Karpas-422 (cell line): ENCODE measurements around the gene PPP1R1A. TPM values are rescaled to one million over a fixed set of nuclear protein-coding genes. Genes with fewer than 3 reads are reported as not detected.

Source experiments
- DNase-seq: peaks from one replicate; pipeline ENCODE4 v3.0.0-alpha.2; 2015
- H2AFZ ChIP-seq: fragments of 200-600 bp; sonication (generic); 2 replicates; pipeline ENCODE4 v1.6.1; 2014; ENCODE audit warnings: antibody characterized with exemption, low read length, mixed read lengths
- H3K27ac ChIP-seq: fragments of 200-600 bp; sonication (generic); 2 replicates; pipeline ENCODE4 v1.5.1; 2014; ENCODE audit warnings: mild to moderate bottlenecking, low read length, moderate library complexity
- H3K27me3 ChIP-seq: fragments of 200-600 bp; sonication (generic); 2 replicates; pipeline ENCODE4 v1.6.1; 2014; ENCODE audit warnings: low read length, mixed read lengths
- H3K36me3 ChIP-seq: fragments of 200-600 bp; sonication (generic); 2 replicates; pipeline ENCODE4 v1.6.1; 2014; ENCODE audit warnings: low read length, mixed read lengths; ENCODE audit not compliant: insufficient read depth
- H3K4me1 ChIP-seq: fragments of 200-600 bp; sonication (generic); 2 replicates; pipeline ENCODE4 v1.6.1; 2014; ENCODE audit warnings: mild to moderate bottlenecking, low read length, mixed read lengths
- H3K4me2 ChIP-seq: fragments of 200-600 bp; sonication (generic); 2 replicates; pipeline ENCODE4 v1.6.1; 2014; ENCODE audit warnings: low read length, low read depth, mild to moderate bottlenecking; ENCODE audit not compliant: poor library complexity, severe bottlenecking
- H3K4me3 ChIP-seq: fragments of 200-600 bp; sonication (generic); 2 replicates; pipeline ENCODE4 v1.5.1; 2014; ENCODE audit warnings: mild to moderate bottlenecking, antibody characterized with exemption, low read length, mixed read lengths
- H3K79me2 ChIP-seq: fragments of 200-600 bp; sonication (generic); 2 replicates; pipeline ENCODE4 v1.6.1; 2014; ENCODE audit warnings: mild to moderate bottlenecking, low read length, mixed read lengths
- H3K9ac ChIP-seq: fragments of 200-600 bp; sonication (generic); 2 replicates; pipeline ENCODE4 v1.6.0; 2014; ENCODE audit warnings: low read length
- H3K9me2 ChIP-seq: fragments of 200-600 bp; sonication (generic), shearing (Covaris generic); replicated peaks from 2 replicates; pipeline ENCODE4 v1.6.0; 2014; ENCODE audit warnings: mild to moderate bottlenecking, low read length, moderate library complexity; ENCODE audit not compliant: insufficient read depth
- H3K9me3 ChIP-seq: fragments of 300-700, 200-600 bp; sonication (generic); 2 replicates; pipeline ENCODE4 v1.6.1; 2014; ENCODE audit warnings: low read length, mixed read lengths
- H4K20me1 ChIP-seq: fragments of 200-600 bp; sonication (generic); 2 replicates; pipeline ENCODE4 v1.6.1; 2014; ENCODE audit warnings: mild to moderate bottlenecking, antibody characterized with exemption, low read length, low read depth; ENCODE audit not compliant: insufficient read depth
- total RNA-seq: library from RNA; depleted of rRNA; stranded (reverse); fragments of >200 nt; shearing (Covaris generic); gene quantifications from 2 replicates; pipeline ENCODE4 v1.2.3, GENCODE V29; 2014; ENCODE audit warnings: low replicate concordance

PPP1R1A gene
- total RNA-seq, 1 experiment from 2014 or later: not detected

- Histone ChIP-seq H3K4me3 (no peak overlapping the region), H3K9me3 (no peaks in the 10 kb centered on the region), H4K20me1 (no peaks in the 10 kb centered on the region), H3K36me3 (no peaks in the 10 kb centered on the region), H3K4me1 (peaks cover 16% of the 10 kb centered on the region), H3K9ac (no peak overlapping the region), H3K79me2 (no peaks in the 10 kb centered on the region), H3K27me3 (no peaks in the 10 kb centered on the region), H2AFZ (no peak overlapping the region), H3K4me2 (no peak overlapping the region), H3K9me2 (no peaks in the 10 kb centered on the region), H3K27ac (no peak overlapping the region)
- DNase-seq: no peak
Measured at GRCh38 chr12:54565310-54565985, 23.0 kb downstream of the PPP1R1A start.

DNA sequence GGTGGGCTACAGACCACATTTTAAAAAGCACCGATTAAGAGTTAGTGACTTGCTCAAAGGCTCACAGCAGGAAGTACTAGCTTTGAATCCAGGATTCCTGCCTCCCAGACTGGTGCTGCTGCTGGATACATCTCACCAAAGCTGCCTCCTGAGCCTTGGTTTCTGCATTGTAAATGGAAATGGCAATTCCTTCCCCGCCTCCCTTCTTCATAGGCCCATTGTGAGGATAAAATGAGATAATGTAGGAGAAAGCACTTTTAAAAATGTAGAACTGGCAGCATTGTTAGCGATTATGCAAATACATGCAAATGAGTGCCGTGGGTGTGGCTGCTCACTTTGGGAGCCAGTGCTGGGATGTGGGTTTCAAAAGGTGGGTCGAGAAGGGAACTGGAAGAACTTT lies 23.7 kb downstream of the PPP1R1A start:
- no peak overlapping the region for H3K4me3 ChIP-seq
- H3K4me2 ChIP-seq: no peak overlapping the region

GRCh38 chr12:54563787-54564186 lies 24.7 kb downstream of the PPP1R1A start:
- H2AFZ ChIP-seq: no peak overlapping the region
- peaks cover 27% of the 10 kb centered on the region for H3K4me1 ChIP-seq
- no peak overlapping the region for H3K4me2 ChIP-seq
- no peaks in the 10 kb centered on the region for H3K9me2 ChIP-seq
- no peaks in the 10 kb centered on the region for H3K9me3 ChIP-seq
- H3K36me3 ChIP-seq: no peaks in the 10 kb centered on the region
- H3K9ac ChIP-seq: no peak overlapping the region
- H3K79me2 ChIP-seq: no peaks in the 10 kb centered on the region
- H3K27me3 ChIP-seq: no peaks in the 10 kb centered on the region
- DNase-seq: no peak
- H3K27ac ChIP-seq: no peak overlapping the region
- no peaks in the 10 kb centered on the region for H4K20me1 ChIP-seq
- no peak overlapping the region for H3K4me3 ChIP-seq

More for the DNA sequence above, 23.7 kb downstream of the PPP1R1A start:
- H3K36me3 ChIP-seq: no peaks in the 10 kb centered on the region
- H3K27ac ChIP-seq: no peak overlapping the region
- H2AFZ ChIP-seq: no peak overlapping the region
- no peaks in the 10 kb centered on the region for H3K9me2 ChIP-seq
- no peaks in the 10 kb centered on the region for H3K27me3 ChIP-seq
- H4K20me1 ChIP-seq: no peaks in the 10 kb centered on the region
- no peaks in the 10 kb centered on the region for H3K9me3 ChIP-seq
- peaks cover 23% of the 10 kb centered on the region for H3K4me1 ChIP-seq
- H3K9ac ChIP-seq: no peak overlapping the region
- no peaks in the 10 kb centered on the region for H3K79me2 ChIP-seq
- DNase-seq: no peak

- H2AFZ ChIP-seq: no peak overlapping the region
- H3K4me2 ChIP-seq: no peak overlapping the region
- no peak overlapping the region for H3K4me3 ChIP-seq
- no peaks in the 10 kb centered on the region for H3K9me3 ChIP-seq
- no peaks in the 10 kb centered on the region for H3K36me3 ChIP-seq
- DNase-seq: no peak
- no peak overlapping the region for H3K9ac ChIP-seq
- no peaks in the 10 kb centered on the region for H3K9me2 ChIP-seq
- no peaks in the 10 kb centered on the region for H3K27me3 ChIP-seq
- no peaks in the 10 kb centered on the region for H3K79me2 ChIP-seq
- H3K4me1 ChIP-seq: peaks cover 27% of the 10 kb centered on the region
- H3K27ac ChIP-seq: no peak overlapping the region
- no peaks in the 10 kb centered on the region for H4K20me1 ChIP-seq
Measured at GRCh38 chr12:54562750-54563356, 25.6 kb downstream of the PPP1R1A start.

DNA sequence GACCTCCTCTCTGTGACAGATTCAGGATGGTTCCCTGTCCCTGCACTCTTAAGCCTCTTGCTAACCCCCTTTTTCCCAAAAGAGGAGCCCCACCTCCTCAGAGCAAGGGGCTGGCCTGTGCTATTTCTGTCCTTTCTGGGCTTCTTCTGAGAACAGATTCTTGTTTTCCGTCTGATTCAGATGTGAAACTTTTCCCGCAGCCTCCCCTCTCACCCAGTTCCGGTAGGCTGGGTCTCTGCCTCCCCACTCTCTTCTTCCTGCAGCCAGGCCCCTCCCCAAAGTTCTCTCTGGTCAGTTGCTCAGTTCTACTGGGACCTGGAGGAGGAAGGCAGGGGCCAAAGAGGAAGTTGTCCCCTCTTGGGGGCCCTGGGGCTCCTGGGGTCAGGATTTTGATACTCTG lies 27.3 kb downstream of the PPP1R1A start:
- no peak for DNase-seq
- H3K9me3 ChIP-seq: no peaks in the 10 kb centered on the region
- peak overlapping the region; percentile 87 for H3K4me2 ChIP-seq
- no peaks in the 10 kb centered on the region for H3K36me3 ChIP-seq
- H3K79me2 ChIP-seq: no peaks in the 10 kb centered on the region
- H4K20me1 ChIP-seq: no peaks in the 10 kb centered on the region
- H3K4me3 ChIP-seq: peak overlapping the region; percentile 60; the same call in 1 of the 2 replicates
- H3K9ac ChIP-seq: peak overlapping the region; percentile 72
- peaks cover 27% of the 10 kb centered on the region for H3K4me1 ChIP-seq
- no peaks in the 10 kb centered on the region for H3K9me2 ChIP-seq
- H3K27me3 ChIP-seq: no peaks in the 10 kb centered on the region
- H3K27ac ChIP-seq: 0 out of 2 replicates have a peak overlapping the region, but pooled peaks have one; percentile 11
- no peak overlapping the region for H2AFZ ChIP-seq

- no peaks in the 10 kb centered on the region for H3K36me3 ChIP-seq
- H3K4me2 ChIP-seq: peak overlapping the region; percentile 87
- no peaks in the 10 kb centered on the region for H3K27me3 ChIP-seq
- peak overlapping the region; percentile 60 for H3K4me3 ChIP-seq
- H3K9ac ChIP-seq: peak overlapping the region; percentile 72
- no peaks in the 10 kb centered on the region for H3K9me3 ChIP-seq
- no peaks in the 10 kb centered on the region for H3K79me2 ChIP-seq
- H4K20me1 ChIP-seq: no peaks in the 10 kb centered on the region
- H2AFZ ChIP-seq: peak overlapping the region; percentile 79
- H3K9me2 ChIP-seq: no peaks in the 10 kb centered on the region
- H3K4me1 ChIP-seq: peaks cover 27% of the 10 kb centered on the region
- H3K27ac ChIP-seq: peak overlapping the region; percentile 17; the same call in 1 of the 2 replicates
- peak; percentile 97 for DNase-seq
Measured at GRCh38 chr12:54560374-54560858, 28.0 kb downstream of the PPP1R1A start.

DNA sequence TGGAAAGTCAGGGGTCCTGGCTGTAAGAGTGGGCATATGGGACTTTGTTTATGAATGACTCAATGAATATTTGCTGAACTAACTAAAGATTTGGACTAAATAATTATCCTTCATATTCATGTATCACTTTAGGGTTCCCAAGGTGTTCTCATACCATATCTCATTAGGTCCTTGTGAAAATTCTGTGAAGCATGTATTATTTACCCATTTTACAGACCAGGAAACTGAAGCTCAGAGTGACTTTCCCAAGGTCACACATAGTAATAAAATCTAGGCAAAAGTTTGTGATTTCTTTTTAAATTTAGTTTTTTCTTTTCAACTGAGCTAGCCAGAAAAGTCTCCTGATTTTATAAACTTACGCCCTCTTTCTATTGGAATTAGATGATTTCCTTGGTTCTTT lies 29.7 kb downstream of the PPP1R1A start:
- Histone ChIP-seq H3K9me2 (no peaks in the 10 kb centered on the region), H3K4me3 (no peak overlapping the region), H4K20me1 (no peaks in the 10 kb centered on the region), H2AFZ (no peak overlapping the region), H3K9ac (no peak overlapping the region), H3K9me3 (no peaks in the 10 kb centered on the region), H3K4me1 (peaks cover 22% of the 10 kb centered on the region), H3K4me2 (no peak overlapping the region), H3K79me2 (no peaks in the 10 kb centered on the region), H3K27ac (no peak overlapping the region), H3K36me3 (peaks cover 3% of the 10 kb centered on the region; the same call in 1 of the 2 replicates), H3K27me3 (no peaks in the 10 kb centered on the region)
- DNase-seq: no peak

- Histone ChIP-seq H3K4me2 (no peak overlapping the region), H3K36me3 (peaks cover 3% of the 10 kb centered on the region; the same call in 1 of the 2 replicates), H4K20me1 (no peaks in the 10 kb centered on the region), H3K9ac (no peak overlapping the region), H3K79me2 (no peaks in the 10 kb centered on the region), H3K27me3 (no peaks in the 10 kb centered on the region), H2AFZ (no peak overlapping the region), H3K4me3 (no peak overlapping the region), H3K4me1 (peaks cover 22% of the 10 kb centered on the region), H3K9me2 (no peaks in the 10 kb centered on the region), H3K27ac (no peak overlapping the region), H3K9me3 (no peaks in the 10 kb centered on the region)
- DNase-seq: no peak
Measured at GRCh38 chr12:54558311-54558710, 30.1 kb downstream of the PPP1R1A start.
